Measurements from ENCODE around the gene SEPTIN1. TPM values are rescaled to one million over a fixed set of nuclear protein-coding genes. Genes with fewer than 3 reads are reported as not detected.

SEPTIN1 gene
- polyA plus RNA-seq, 3 donors = 0.31 to 0.60 (median 0.49) TPM

DNA sequence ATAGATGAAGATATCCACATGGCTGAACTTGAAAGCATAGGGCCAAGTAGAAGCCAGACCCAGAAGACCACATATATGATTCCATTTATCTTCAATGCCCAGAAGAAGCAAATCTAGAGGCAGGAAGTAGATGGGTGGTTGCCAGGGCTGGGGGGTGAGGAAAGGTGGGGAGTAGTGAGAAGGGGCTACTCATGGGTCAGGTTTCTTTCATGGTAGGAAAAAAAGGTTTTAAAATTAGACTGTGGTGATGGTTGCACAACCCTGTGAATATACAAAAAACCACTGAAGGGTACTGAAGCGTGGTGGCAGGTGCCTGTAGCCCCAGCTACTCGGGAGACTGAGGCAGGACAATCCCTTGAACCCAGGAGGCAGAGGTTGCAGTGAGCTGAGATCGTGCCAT is 32.7 kb downstream of the SEPTIN1 start:
- intact Hi-C loops (cut with micrococcal nuclease) = loop anchor here in 1 of 2 donors (10.0 kb wide), 1 partner anchor 55 kb away; the partner anchor contains the start of gene ZNF771
- TF ChIP-seq CTCF (IDR thresholded peaks at IDR 0.05) = no peak
- Histone ChIP-seq H3K4me1 (ENCODE audit: control insufficient read depth in 1 of 2, insufficient read depth in 2 of 2, low read length in 2 of 2) (peaks cover 10 to 11% of the 10 kb centered on the region in 2 donors), H4K20me1 (ENCODE audit: insufficient read depth, low read length) (peaks cover 36% of the 10 kb centered on the region), H3K9me3 (replicated peaks in 1 of 2; ENCODE audit: control insufficient read depth in 1 of 2, insufficient read depth in 1 of 2, low read length in 2 of 2) (no peaks in the 10 kb centered on the region), H3K4me3 (replicated peaks in 1 of 3; ENCODE audit: low read depth in 2 of 3, low read length in 3 of 3) (no peak overlapping the region), H3K27me3 (ENCODE audit: control insufficient read depth in 2 of 2, insufficient read depth in 2 of 2, low read length in 2 of 2) (no peaks in the 10 kb centered on the region), H3K79me2 (ENCODE audit: insufficient read depth, low read length) (peaks cover 31% of the 10 kb centered on the region), H3K36me3 (replicated peaks in 1 of 2; ENCODE audit: control insufficient read depth in 1 of 2, insufficient read depth in 2 of 2, low read length in 2 of 2) (peaks cover 35 to 42% of the 10 kb centered on the region in 2 donors), H3K9ac (ENCODE audit: insufficient read depth, low read length, poor library complexity, severe bottlenecking) (no peak overlapping the region), H2AFZ (ENCODE audit: insufficient read depth, low read depth, low read length, poor library complexity, severe bottlenecking) (no peak overlapping the region), H3K27ac (ENCODE audit: low read depth in 1 of 2, low read length in 2 of 2) (no peak overlapping the region), H3K4me2 (replicated peaks; ENCODE audit: extremely low read depth, low read length, poor library complexity, severe bottlenecking) (no peak overlapping the region)
- no peaks in the 10 kb centered on the region for H3K27me3 Mint-ChIP-seq (ENCODE audit: low read depth in 3 of 3)
- 24% methylated on average over 3 of the region's 3 CpGs for WGBS (ENCODE audit: insufficient coverage)
- H3K27ac Mint-ChIP-seq = peak overlapping the region in 1 of 7 donors; percentile 14
- DNase-seq = no peak
- peaks cover 19% of the 10 kb centered on the region for H3K4me1 Mint-ChIP-seq
- peaks cover 43 to 47% of the 10 kb centered on the region in 2 donors for H3K36me3 Mint-ChIP-seq
- H3K4me3 Mint-ChIP-seq = no peak overlapping the region
- no peaks in the 10 kb centered on the region for H3K9me3 Mint-ChIP-seq

DNA sequence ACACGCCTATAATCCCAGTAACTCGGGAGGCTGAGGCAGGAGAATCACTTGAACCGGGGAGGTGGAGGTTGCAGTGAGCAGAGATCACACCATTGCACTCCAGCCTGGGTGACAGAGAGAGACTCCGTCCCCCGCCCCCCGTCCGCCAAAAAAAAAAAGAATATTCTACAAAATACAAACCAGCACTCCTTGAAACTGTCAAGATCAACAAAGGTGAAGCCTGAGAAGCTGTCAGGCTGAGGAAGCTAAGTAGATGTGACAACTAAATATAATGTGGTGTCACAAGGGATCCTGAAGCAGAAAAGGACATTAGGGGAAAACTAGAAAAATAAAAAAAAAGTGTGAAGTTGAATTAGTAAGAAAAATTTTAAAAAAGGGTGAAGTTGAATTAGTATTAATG is 33.4 kb downstream of the SEPTIN1 start:
- Histone ChIP-seq H3K9me3 (replicated peaks in 1 of 2; ENCODE audit: control insufficient read depth in 1 of 2, insufficient read depth in 1 of 2, low read length in 2 of 2) (no peaks in the 10 kb centered on the region), H3K4me1 (ENCODE audit: control insufficient read depth in 1 of 2, insufficient read depth in 2 of 2, low read length in 2 of 2) (peaks cover 3 to 4% of the 10 kb centered on the region in 2 donors), H3K27me3 (ENCODE audit: control insufficient read depth in 2 of 2, insufficient read depth in 2 of 2, low read length in 2 of 2) (no peaks in the 10 kb centered on the region), H2AFZ (ENCODE audit: insufficient read depth, low read depth, low read length, poor library complexity, severe bottlenecking) (no peak overlapping the region), H3K27ac (ENCODE audit: low read depth in 1 of 2, low read length in 2 of 2) (no peak overlapping the region), H3K9ac (ENCODE audit: insufficient read depth, low read length, poor library complexity, severe bottlenecking) (no peak overlapping the region), H3K4me2 (replicated peaks; ENCODE audit: extremely low read depth, low read length, poor library complexity, severe bottlenecking) (no peak overlapping the region), H3K36me3 (replicated peaks in 1 of 2; ENCODE audit: control insufficient read depth in 1 of 2, insufficient read depth in 2 of 2, low read length in 2 of 2) (peaks cover 35 to 42% of the 10 kb centered on the region in 2 donors), H3K79me2 (ENCODE audit: insufficient read depth, low read length) (peaks cover 23% of the 10 kb centered on the region), H4K20me1 (ENCODE audit: insufficient read depth, low read length) (peaks cover 29% of the 10 kb centered on the region), H3K4me3 (replicated peaks in 1 of 3; ENCODE audit: low read depth in 2 of 3, low read length in 3 of 3) (no peak overlapping the region)
- TF ChIP-seq CTCF (IDR thresholded peaks at IDR 0.05) = no peak
- Mint-ChIP-seq H3K27ac (peak overlapping the region in 1 of 7 donors; percentile 14), H3K9me3 (no peaks in the 10 kb centered on the region), H3K27me3 (ENCODE audit: low read depth in 3 of 3) (no peaks in the 10 kb centered on the region), H3K4me1 (peaks cover 12% of the 10 kb centered on the region), H3K4me3 (no peak overlapping the region), H3K36me3 (peaks cover 43 to 47% of the 10 kb centered on the region in 2 donors)
- intact Hi-C loops (cut with micrococcal nuclease) = no loop called here
- no peak for DNase-seq
- WGBS (ENCODE audit: insufficient coverage) = 100% methylated on average over 3 of the region's 7 CpGs

Data from CD14-positive monocyte (primary cell).